H54 (cell line): ENCODE data around the gene AP1G2.

Experiments
- DNase-seq: peaks from one replicate; pipeline ENCODE4 v3.0.0; 2011; ENCODE audit warnings: low spot score, mixed read lengths; ENCODE audit not compliant: insufficient read length
- FAIRE-seq: peaks from 3 replicates; lab custom pipeline; 2011; peaks lifted over from hg19 to GRCh38; lab: Jason Lieb, UNC
- POLR2A ChIP-seq: IDR thresholded peaks from 2 replicates; pipeline ENCODE4 v1.6.1; 2011; ENCODE audit warnings: low read depth, mild to moderate bottlenecking, low read length

The AP1G2 gene

DNA sequence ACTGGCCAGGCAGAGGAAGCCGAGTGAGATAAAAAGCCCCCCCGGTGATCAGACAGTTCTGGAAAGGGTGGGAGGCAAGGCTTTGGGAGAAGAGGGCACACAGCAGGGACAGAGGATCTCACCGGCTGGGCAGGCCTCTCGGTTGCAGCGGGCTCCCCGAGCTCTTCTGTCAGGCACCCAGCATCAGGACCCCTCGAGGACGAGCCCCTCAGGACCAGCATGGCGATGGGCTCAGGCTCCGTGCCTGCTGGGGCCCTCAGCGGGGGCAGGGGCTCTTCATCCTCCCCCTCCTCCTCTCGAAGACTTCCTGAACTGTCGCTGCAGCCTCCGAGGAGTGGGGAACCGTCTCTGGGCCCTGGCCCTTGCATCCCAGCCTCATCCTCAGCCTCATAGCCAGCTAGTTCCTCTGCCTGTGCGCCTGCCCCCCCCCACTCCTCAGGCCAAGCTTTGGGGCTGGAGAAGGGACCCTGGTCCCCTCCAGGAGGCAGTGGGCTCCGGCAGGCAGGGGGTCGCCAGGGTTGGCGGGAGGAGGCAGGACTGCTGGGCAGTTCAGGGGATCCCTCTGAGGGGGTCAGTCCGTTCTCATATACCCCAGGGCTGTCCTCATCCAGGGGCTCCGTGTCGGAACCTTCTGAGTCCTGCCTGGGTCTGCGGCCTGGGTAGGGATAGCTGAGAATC, 3.4 kb upstream of the AP1G2 start:
- no peak for FAIRE-seq

GRCh38 chr14:23569443-23570151, 2.0 kb upstream of the AP1G2 start:
- DNase-seq: no peak
- TF ChIP-seq POLR2A: no peak
- FAIRE-seq: no peak

More for the DNA sequence above, 3.4 kb upstream of the AP1G2 start:
- DNase-seq: no peak
- no peak for TF ChIP-seq POLR2A

DNA sequence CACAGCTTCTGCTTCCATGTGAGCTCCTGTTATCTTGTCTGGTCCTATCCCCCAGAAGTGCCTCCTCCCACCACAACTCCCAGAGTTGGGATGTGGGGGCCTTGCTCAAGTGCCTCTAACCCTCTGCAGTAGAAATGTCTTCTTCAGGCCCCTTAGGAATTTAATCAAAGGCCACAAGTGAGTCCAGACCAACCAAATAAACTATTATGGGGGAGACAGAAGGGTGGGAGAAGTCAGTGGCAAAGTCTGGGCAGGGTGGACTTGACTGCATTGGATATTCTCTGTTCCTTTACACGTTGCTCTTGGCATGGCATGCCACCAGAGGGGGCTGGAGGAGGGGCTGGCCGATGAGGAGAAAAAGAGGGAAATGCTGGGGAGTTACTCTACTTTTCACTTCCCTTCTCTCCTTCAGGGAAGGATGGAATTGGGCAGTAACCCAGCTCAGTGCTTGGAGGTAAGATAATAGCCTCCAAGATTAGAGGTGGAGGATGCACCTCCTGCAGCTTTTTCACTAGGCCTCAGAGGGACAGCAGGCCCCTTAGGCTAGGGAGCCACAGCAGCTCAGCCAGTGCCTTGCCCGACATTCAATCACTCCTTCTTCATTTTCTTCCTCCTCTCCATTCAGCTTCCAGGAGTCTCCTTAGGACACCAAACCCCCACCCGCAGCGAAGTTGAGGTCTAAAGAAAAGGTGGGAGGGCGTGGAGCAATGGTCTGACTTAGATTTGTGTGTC, 1.2 kb upstream of the AP1G2 start:
- DNase-seq (no peak), FAIRE-seq (no peak)
- no peak for TF ChIP-seq POLR2A

GRCh38 chr14:23568021-23568599, 519 bp upstream of the AP1G2 start:
- TF ChIP-seq POLR2A: no peak
- DNase-seq (no peak), FAIRE-seq (no peak)

DNA sequence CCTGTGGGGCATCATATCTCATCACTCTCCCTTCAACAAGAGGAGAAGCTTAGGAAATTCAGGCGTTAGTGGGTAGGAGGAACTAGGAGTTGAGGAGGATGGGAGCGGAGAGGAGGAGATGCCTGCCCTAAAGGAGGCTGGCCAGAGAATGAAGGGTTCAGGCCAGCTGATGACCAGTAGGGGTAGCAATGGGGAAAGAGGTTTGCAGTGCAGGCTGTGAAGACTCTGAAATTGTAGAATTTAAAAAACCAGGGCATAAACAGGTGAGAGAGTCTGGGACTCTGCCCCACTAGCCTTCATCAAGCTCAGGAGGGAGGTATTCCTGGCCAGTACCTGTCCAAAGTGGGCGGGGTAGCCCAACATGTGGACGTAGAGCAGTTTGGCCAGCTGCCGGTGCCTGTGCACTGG, 809 bp downstream of the AP1G2 start:
- FAIRE-seq (no peak), DNase-seq (no peak)
- TF ChIP-seq POLR2A: no peak

DNA sequence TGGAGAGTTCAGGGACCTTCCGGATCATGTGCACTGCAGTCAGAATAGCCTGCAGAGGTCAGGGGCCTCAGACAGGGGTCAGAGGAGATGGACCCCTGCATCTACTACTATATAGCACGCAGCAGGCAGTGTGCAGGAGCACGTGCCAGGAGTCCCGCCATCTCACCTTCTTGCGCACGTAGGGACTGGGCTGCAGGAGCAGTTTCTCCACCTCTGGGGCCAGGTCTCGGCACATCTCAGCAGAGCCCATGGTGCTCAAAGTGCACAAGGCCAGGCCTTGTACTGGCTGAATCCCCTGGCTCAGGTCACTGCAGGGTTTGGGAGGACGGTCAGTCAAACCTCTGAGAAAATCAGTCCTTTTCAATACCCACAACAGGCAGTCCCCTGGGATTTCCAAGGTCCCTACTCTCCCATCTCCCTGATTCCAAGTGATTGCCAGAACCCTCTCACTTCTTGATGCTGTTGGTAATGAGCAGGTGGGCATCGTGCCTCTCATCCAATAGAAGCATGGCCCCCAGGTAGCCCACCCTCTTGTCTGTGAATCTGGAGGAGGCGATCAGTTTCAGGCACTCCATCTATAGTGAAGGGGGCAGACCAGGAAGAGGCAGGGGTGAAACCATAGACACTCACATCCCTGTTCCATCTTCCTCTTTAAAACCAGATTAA, 1.3 kb downstream of the AP1G2 start:
- no peak for TF ChIP-seq POLR2A
- no peak for DNase-seq
- no peak for FAIRE-seq

- DNase-seq (no peak), FAIRE-seq (no peak)
- TF ChIP-seq POLR2A: no peak
Measured at GRCh38 chr14:23565626-23566025, 2.0 kb downstream of the AP1G2 start.

- no peak for DNase-seq
- no peak for TF ChIP-seq POLR2A
- FAIRE-seq: no peak
Measured at GRCh38 chr14:23564876-23565275, 2.7 kb downstream of the AP1G2 start.

- DNase-seq (no peak), FAIRE-seq (no peak)
- no peak for TF ChIP-seq POLR2A
Measured at GRCh38 chr14:23564181-23564812, 3.3 kb downstream of the AP1G2 start.

DNA sequence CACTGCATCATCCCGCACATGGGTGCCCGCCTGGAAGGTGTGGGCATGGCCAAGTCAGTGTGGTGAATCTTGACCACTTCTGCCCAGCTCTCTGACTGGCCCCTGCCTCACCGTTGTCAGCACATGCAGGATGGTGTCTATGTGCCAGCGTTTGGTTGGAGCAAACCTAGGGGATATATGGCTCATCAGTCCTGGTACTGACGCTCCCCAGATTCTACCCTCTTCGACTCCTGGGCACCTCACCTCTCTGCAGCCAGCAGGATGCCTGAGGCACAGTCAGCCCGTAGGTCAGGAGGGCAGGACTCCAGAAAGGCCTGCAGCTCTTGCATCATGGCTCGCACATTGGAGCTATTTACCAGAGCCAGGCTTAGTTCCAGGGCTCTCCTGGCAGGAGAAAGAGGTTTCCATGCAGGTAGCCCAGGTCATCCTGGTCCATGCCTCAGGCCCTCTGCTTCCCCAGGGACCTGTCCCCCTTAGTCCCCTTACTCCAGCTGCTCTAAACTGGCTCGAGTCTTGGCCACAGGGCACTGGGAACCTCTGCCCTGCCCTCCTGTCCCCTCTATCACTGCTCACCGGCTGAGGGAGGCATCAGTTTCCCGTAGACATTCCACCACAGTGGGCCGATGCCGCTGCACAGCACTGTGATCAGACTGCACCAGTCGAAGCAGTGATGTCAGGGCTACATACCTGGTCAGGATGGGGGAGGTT, 4.0 kb downstream of the AP1G2 start:
- DNase-seq (no peak), FAIRE-seq (no peak)

GRCh38 chr14:23562822-23563472, 4.6 kb downstream of the AP1G2 start:
- DNase-seq (no peak), FAIRE-seq (no peak)
- no peak for TF ChIP-seq POLR2A

More for the DNA sequence above, 4.0 kb downstream of the AP1G2 start:
- no peak for TF ChIP-seq POLR2A
